Suprapubic skin (tissue), 4 donors: ENCODE results near the gene LMCD1. TPM values are rescaled to one million over a fixed set of nuclear protein-coding genes. Genes with fewer than 3 reads are reported as not detected.

Experiments used
- DNase-seq, 2 donors: peaks; one replicate each; pipeline ENCODE4 v3.0.0-alpha.2; 2019; ENCODE audit warnings: low spot score in 2 of 2
- H3K27ac ChIP-seq: fragments of 200-600 bp; sonication (generic); one replicate; pipeline ENCODE4 v1.5.1; 2019
- H3K27me3 ChIP-seq: fragments of 200-600 bp; sonication (generic); one replicate; pipeline ENCODE4 v1.5.1; 2019
- H3K36me3 ChIP-seq: fragments of 200-600 bp; sonication (generic); one replicate; pipeline ENCODE4 v1.5.1; 2019
- H3K4me1 ChIP-seq: fragments of 200-600 bp; sonication (generic); one replicate; pipeline ENCODE4 v1.5.1; 2019
- H3K4me3 ChIP-seq: fragments of 200-600 bp; sonication (generic); one replicate; pipeline ENCODE4 v1.5.1; 2019; ENCODE audit warnings: mild to moderate bottlenecking
- H3K9me3 ChIP-seq: fragments of 200-600 bp; sonication (generic); one replicate; pipeline ENCODE4 v1.5.1; 2019
- CTCF ChIP-seq, 2 donors: fragments of 200-600 bp in 1 of 2; fragments of 450-650 bp in 1 of 2; sonication (generic) in 1 of 2; IDR thresholded peaks; one replicate each; pipeline ENCODE4 v1.5.1; 2016 to 2019; ENCODE audit warnings: antibody characterized with exemption in 2 of 2, mild to moderate bottlenecking in 1 of 2, moderate library complexity in 1 of 2
- EP300 ChIP-seq: sonication (generic); formaldehyde crosslinking; IDR thresholded peaks from one replicate; pipeline ENCODE4 v1.6.1; 2017; ENCODE audit warnings: antibody characterized with exemption
- POLR2A ChIP-seq, 2 donors: fragments of 450-650 bp; IDR thresholded peaks; one replicate each; pipeline ENCODE4 v1.6.1; 2017; ENCODE audit warnings: antibody characterized with exemption in 2 of 2, mild to moderate bottlenecking in 2 of 2, moderate library complexity in 2 of 2
- POLR2AphosphoS5 ChIP-seq, 3 donors: sonication (generic); formaldehyde crosslinking; IDR thresholded peaks; one replicate each; pipeline ENCODE4 v1.6.1; 2017; ENCODE audit warnings: antibody characterized with exemption in 3 of 3
- WGBS: methylation state at CpG from one replicate; pipeline ENCODE4 v1.1.5; 2018; 5-methylcytosine and 5-hydroxymethylcytosine counted together
- total RNA-seq, 4 donors: library from RNA; depleted of rRNA; stranded (reverse); fragments of >200 nt; gene quantifications; one replicate each; pipeline ENCODE4 v1.1.0, GENCODE V29; 2016

Gene LMCD1
- total RNA-seq, 4 donors from 2014 or later: 33.4 to 49.3 (median 36.8) TPM

GRCh38 chr3:8492744-8493511 lies 8.7 kb upstream of the LMCD1 start:
- TF ChIP-seq EP300 (no peak), POLR2A (IDR thresholded peaks at IDR 0.05) (no peak), CTCF (IDR thresholded peaks at IDR 0.05) (no peak), POLR2AphosphoS5 (IDR thresholded peaks at IDR 0.05) (no peak)

GRCh38 chr3:8493744-8494143 lies 7.9 kb upstream of the LMCD1 start:
- WGBS: 96% methylated on average over 4 of the region's 4 CpGs
- no peaks in the 10 kb centered on the region for H3K27me3 ChIP-seq
- no peaks in the 10 kb centered on the region for H3K9me3 ChIP-seq
- no peak for TF ChIP-seq CTCF (IDR thresholded peaks at IDR 0.05)
- no peak for TF ChIP-seq POLR2AphosphoS5 (IDR thresholded peaks at IDR 0.05)
- TF ChIP-seq POLR2A (IDR thresholded peaks at IDR 0.05): no peak
- TF ChIP-seq EP300: no peak
- H3K4me3 ChIP-seq: no peak overlapping the region
- no peak overlapping the region for H3K27ac ChIP-seq
- H3K36me3 ChIP-seq: no peaks in the 10 kb centered on the region
- peaks cover 16% of the 10 kb centered on the region for H3K4me1 ChIP-seq
- no peak for DNase-seq

More at GRCh38 chr3:8492744-8493511, 8.7 kb upstream of the LMCD1 start:
- WGBS: 87% methylated on average over 7 of the region's 7 CpGs
- no peak for DNase-seq
- H3K36me3 ChIP-seq: no peaks in the 10 kb centered on the region
- no peak overlapping the region for H3K27ac ChIP-seq
- H3K4me3 ChIP-seq: no peak overlapping the region
- H3K4me1 ChIP-seq: peaks cover 18% of the 10 kb centered on the region
- no peaks in the 10 kb centered on the region for H3K9me3 ChIP-seq
- no peaks in the 10 kb centered on the region for H3K27me3 ChIP-seq

GRCh38 chr3:8494327-8494726 lies 7.3 kb upstream of the LMCD1 start:
- Histone ChIP-seq H3K9me3 (no peaks in the 10 kb centered on the region), H3K4me3 (no peak overlapping the region), H3K4me1 (peaks cover 16% of the 10 kb centered on the region), H3K36me3 (no peaks in the 10 kb centered on the region), H3K27ac (no peak overlapping the region), H3K27me3 (no peaks in the 10 kb centered on the region)
- no peak for TF ChIP-seq POLR2A (IDR thresholded peaks at IDR 0.05)
- TF ChIP-seq POLR2AphosphoS5 (IDR thresholded peaks at IDR 0.05): no peak
- TF ChIP-seq CTCF (IDR thresholded peaks at IDR 0.05): no peak
- no peak for TF ChIP-seq EP300
- DNase-seq: no peak
- WGBS: 95% methylated on average over 8 of the region's 8 CpGs

- TF ChIP-seq EP300 (no peak), CTCF (IDR thresholded peaks at IDR 0.05) (no peak), POLR2AphosphoS5 (IDR thresholded peaks at IDR 0.05) (no peak), POLR2A (IDR thresholded peaks at IDR 0.05) (no peak)
- H3K36me3 ChIP-seq: no peaks in the 10 kb centered on the region
Observed at GRCh38 chr3:8497582-8497981, 4.0 kb upstream of the LMCD1 start.

GRCh38 chr3:8499181-8499611 lies 2.4 kb upstream of the LMCD1 start:
- H3K27me3 ChIP-seq: no peaks in the 10 kb centered on the region
- TF ChIP-seq EP300 (no peak), CTCF (IDR thresholded peaks at IDR 0.05) (no peak), POLR2A (IDR thresholded peaks at IDR 0.05) (no peak), POLR2AphosphoS5 (IDR thresholded peaks at IDR 0.05) (no peak)
- no peak overlapping the region for H3K4me3 ChIP-seq
- H3K36me3 ChIP-seq: no peaks in the 10 kb centered on the region
- no peak for DNase-seq
- H3K4me1 ChIP-seq: peaks cover 33% of the 10 kb centered on the region
- H3K9me3 ChIP-seq: no peaks in the 10 kb centered on the region
- peak overlapping the region; percentile 86 for H3K27ac ChIP-seq
- 41% methylated on average over 1 of the region's 1 CpG for WGBS

More at GRCh38 chr3:8497582-8497981, 4.0 kb upstream of the LMCD1 start:
- Histone ChIP-seq H3K27ac (no peak overlapping the region), H3K4me1 (peaks cover 18% of the 10 kb centered on the region), H3K27me3 (no peaks in the 10 kb centered on the region), H3K4me3 (no peak overlapping the region), H3K9me3 (no peaks in the 10 kb centered on the region)
- DNase-seq: no peak
- WGBS: 77% methylated on average over 1 of the region's 1 CpG
